GM10847 (cell line): ENCODE measurements around the gene TSSK2.

ENCODE experiments used
- POLR2A ChIP-seq: IDR thresholded peaks from 2 replicates; pipeline ENCODE4 v1.6.1; 2011; ENCODE audit not compliant: insufficient read length; ENCODE audit errors: extremely low read depth

TSSK2 gene

GRCh38 chr22:19105456-19105855 is 25.7 kb upstream of the TSSK2 start:
- TF ChIP-seq POLR2A = no peak

- no peak for TF ChIP-seq POLR2A
These were observed 25.0 kb upstream of the TSSK2 start for GRCh38 chr22:19105867-19106802.

GRCh38 chr22:19106886-19107729 is 24.0 kb upstream of the TSSK2 start:
- TF ChIP-seq POLR2A = no peak

- no peak for TF ChIP-seq POLR2A
These were observed 23.4 kb upstream of the TSSK2 start for GRCh38 chr22:19107730-19108074.

GRCh38 chr22:19108807-19109197 is 22.3 kb upstream of the TSSK2 start:
- no peak for TF ChIP-seq POLR2A

GRCh38 chr22:19109198-19110063 is 21.7 kb upstream of the TSSK2 start:
- TF ChIP-seq POLR2A = no peak

- no peak for TF ChIP-seq POLR2A
These were observed 21.0 kb upstream of the TSSK2 start for GRCh38 chr22:19110064-19110458.

- no peak for TF ChIP-seq POLR2A
These were observed 20.5 kb upstream of the TSSK2 start for GRCh38 chr22:19110646-19111045.

- TF ChIP-seq POLR2A = no peak
These were observed 20.0 kb upstream of the TSSK2 start for GRCh38 chr22:19111140-19111539.

GRCh38 chr22:19111584-19111983 is 19.5 kb upstream of the TSSK2 start:
- TF ChIP-seq POLR2A = no peak

- no peak for TF ChIP-seq POLR2A
These were observed 17.7 kb upstream of the TSSK2 start for GRCh38 chr22:19113429-19113828.

- TF ChIP-seq POLR2A = no peak
These were observed 16.0 kb upstream of the TSSK2 start for GRCh38 chr22:19114984-19115552.

GRCh38 chr22:19115628-19116027 is 15.5 kb upstream of the TSSK2 start:
- no peak for TF ChIP-seq POLR2A

GRCh38 chr22:19117111-19117512 is 14.0 kb upstream of the TSSK2 start:
- no peak for TF ChIP-seq POLR2A
